Neural cell (in vitro differentiated cells): ENCODE data around the gene MSH3. TPM values are rescaled to one million over a fixed set of nuclear protein-coding genes. Genes with fewer than 3 reads are reported as not detected.

Source experiments
- H2AFZ ChIP-seq: fragments of 200-600, 300-800 bp; sonication (generic), shearing (Covaris generic); 2 replicates; pipeline ENCODE4 v1.6.0; 2014; ENCODE audit warnings: low read depth, mild to moderate bottlenecking, antibody characterized with exemption, low read length, moderate library complexity
- H3F3A ChIP-seq: fragments of 200-600 bp; shearing (Covaris generic); 2 replicates; pipeline ENCODE4 v1.6.1; 2016; ENCODE audit warnings: mild to moderate bottlenecking, moderate library complexity, mixed read lengths, antibody characterized with exemption, low read length; ENCODE audit not compliant: insufficient read depth, poor library complexity, severe bottlenecking
- H3K27ac ChIP-seq: fragments of 200-600, 300-800 bp; sonication (generic), shearing (Covaris generic); 2 replicates; pipeline ENCODE4 v1.5.1; 2014; ENCODE audit warnings: mild to moderate bottlenecking, low read length, moderate library complexity
- H3K27me3 ChIP-seq: fragments of 300-800, 200-600 bp; sonication (generic), shearing (Covaris generic); 2 replicates; pipeline ENCODE4 v1.6.0; 2014; ENCODE audit warnings: mild to moderate bottlenecking, low read depth, low read length, moderate library complexity; ENCODE audit not compliant: insufficient read depth
- H3K36me3 ChIP-seq: fragments of 300-800, 200-600 bp; sonication (generic), shearing (Covaris generic); 2 replicates; pipeline ENCODE4 v1.5.1; 2014; ENCODE audit warnings: mild to moderate bottlenecking, antibody characterized with exemption, low read length, moderate library complexity; ENCODE audit not compliant: insufficient read depth
- H3K4me2 ChIP-seq: fragments of 300-800, 200-600 bp; sonication (generic), shearing (Covaris generic); 2 replicates; pipeline ENCODE4 v1.6.0; 2014; ENCODE audit warnings: mild to moderate bottlenecking, low read length
- H3K4me3 ChIP-seq: fragments of 300-800, 200-600 bp; sonication (generic), shearing (Covaris generic); 2 replicates; pipeline ENCODE4 v1.5.1; 2014; ENCODE audit warnings: mild to moderate bottlenecking, low read length, moderate library complexity
- H3K79me2 ChIP-seq: fragments of 200-600 bp; shearing (Covaris generic); replicated peaks from 2 replicates; pipeline ENCODE4 v1.6.0; 2014; ENCODE audit warnings: mild to moderate bottlenecking, low read length, moderate library complexity; ENCODE audit not compliant: insufficient read depth
- H3K9ac ChIP-seq: fragments of 300-800, 200-600 bp; sonication (generic), shearing (Covaris generic); 2 replicates; pipeline ENCODE4 v1.6.1; 2016; ENCODE audit warnings: mild to moderate bottlenecking, low read length, mixed read lengths
- H3K9me2 ChIP-seq: fragments of 200-600 bp; shearing (Covaris generic); 2 replicates; pipeline ENCODE4 v1.6.1; 2016; ENCODE audit warnings: mild to moderate bottlenecking, low read length, mixed read lengths; ENCODE audit not compliant: insufficient read depth
- H3K9me3 ChIP-seq: fragments of 200-600, 300-800 bp; sonication (generic), shearing (Covaris generic); 2 replicates; pipeline ENCODE4 v1.6.1; 2016; ENCODE audit warnings: mild to moderate bottlenecking, mixed run types, low read length, moderate library complexity, mixed read lengths
- H4K20me1 ChIP-seq: fragments of 200-600 bp; shearing (Covaris generic); 2 replicates; pipeline ENCODE4 v1.6.1; 2016; ENCODE audit warnings: mild to moderate bottlenecking, mixed run types; ENCODE audit not compliant: insufficient read depth
- EP300 ChIP-seq: fragments of 450-650 bp; conservative IDR thresholded peaks from 2 replicates; pipeline ENCODE4 v1.6.1; 2014; ENCODE audit warnings: antibody characterized with exemption, mild to moderate bottlenecking, moderate library complexity; ENCODE audit not compliant: poor library complexity, severe bottlenecking
- EZH2 ChIP-seq: fragments of 200-600, 300-800 bp; shearing (Covaris generic), sonication (generic); IDR thresholded peaks from 2 replicates; pipeline ENCODE4 v1.6.1; 2014; ENCODE audit warnings: antibody characterized with exemption, low read length, borderline replicate concordance, mild to moderate bottlenecking; ENCODE audit not compliant: insufficient read depth, poor library complexity, severe bottlenecking
- MXI1 ChIP-seq: fragments of 450-650 bp; conservative IDR thresholded peaks from 2 replicates; pipeline ENCODE4 v1.6.1; 2014; ENCODE audit warnings: antibody characterized with exemption, mild to moderate bottlenecking; ENCODE audit not compliant: poor library complexity, severe bottlenecking
- POLR2AphosphoS5 ChIP-seq: IDR thresholded peaks from 2 replicates; pipeline ENCODE4 v1.6.1; 2012
- RAD21 ChIP-seq: fragments of 450-650 bp; conservative IDR thresholded peaks from 2 replicates; pipeline ENCODE4 v1.6.1; 2014; ENCODE audit warnings: antibody characterized with exemption, mild to moderate bottlenecking, moderate library complexity
- REST ChIP-seq: IDR thresholded peaks from 2 replicates; pipeline ENCODE4 v1.6.1; 2012; ENCODE audit warnings: borderline replicate concordance
- SMC3 ChIP-seq: fragments of 450-650 bp; conservative IDR thresholded peaks from 2 replicates; pipeline ENCODE4 v1.6.1; 2014; ENCODE audit warnings: antibody characterized with exemption, mild to moderate bottlenecking, moderate library complexity; ENCODE audit not compliant: poor library complexity
- TAF1 ChIP-seq: IDR thresholded peaks from 2 replicates; pipeline ENCODE4 v1.6.1; 2012; ENCODE audit warnings: low read depth
- polyA plus RNA-seq: library from polyadenylated mRNA; depleted of rRNA; stranded (reverse); fragments of >200 nt; gene quantifications from 2 replicates; pipeline ENCODE4 v1.2.3, GENCODE V29; 2014
- TF ChIP-seq, protein P1 (sequence below): fragments of 450-650 bp; IDR thresholded peaks from 2 replicates; pipeline ENCODE4 v1.5.1; 2014; ENCODE audit warnings: antibody characterized with exemption, mild to moderate bottlenecking, moderate library complexity; ENCODE audit not compliant: poor library complexity, severe bottlenecking

Gene MSH3
- polyA plus RNA-seq, 1 donor from 2014 or later = 9.8 TPM

DNA sequence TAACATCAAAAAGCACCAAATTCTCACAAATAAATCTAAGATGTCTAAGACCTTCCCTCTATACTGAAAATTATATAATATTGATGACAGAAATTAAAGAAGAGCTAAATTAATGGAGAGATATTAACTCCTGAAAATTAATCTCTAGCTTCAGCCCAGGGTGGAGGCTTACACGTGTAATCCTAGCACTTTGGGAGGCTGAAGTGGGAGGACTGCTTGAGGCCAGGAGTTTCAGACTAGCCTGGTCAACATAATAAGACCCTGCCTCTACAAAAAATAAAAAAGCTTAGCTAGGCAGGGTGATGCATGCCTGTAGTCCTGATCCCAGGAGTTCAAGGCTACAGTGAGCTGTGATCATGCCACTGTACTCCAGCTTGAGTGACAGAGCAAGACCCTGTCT is 44.8 kb upstream of the MSH3 start:
- H4K20me1 ChIP-seq = no peaks in the 10 kb centered on the region

DNA sequence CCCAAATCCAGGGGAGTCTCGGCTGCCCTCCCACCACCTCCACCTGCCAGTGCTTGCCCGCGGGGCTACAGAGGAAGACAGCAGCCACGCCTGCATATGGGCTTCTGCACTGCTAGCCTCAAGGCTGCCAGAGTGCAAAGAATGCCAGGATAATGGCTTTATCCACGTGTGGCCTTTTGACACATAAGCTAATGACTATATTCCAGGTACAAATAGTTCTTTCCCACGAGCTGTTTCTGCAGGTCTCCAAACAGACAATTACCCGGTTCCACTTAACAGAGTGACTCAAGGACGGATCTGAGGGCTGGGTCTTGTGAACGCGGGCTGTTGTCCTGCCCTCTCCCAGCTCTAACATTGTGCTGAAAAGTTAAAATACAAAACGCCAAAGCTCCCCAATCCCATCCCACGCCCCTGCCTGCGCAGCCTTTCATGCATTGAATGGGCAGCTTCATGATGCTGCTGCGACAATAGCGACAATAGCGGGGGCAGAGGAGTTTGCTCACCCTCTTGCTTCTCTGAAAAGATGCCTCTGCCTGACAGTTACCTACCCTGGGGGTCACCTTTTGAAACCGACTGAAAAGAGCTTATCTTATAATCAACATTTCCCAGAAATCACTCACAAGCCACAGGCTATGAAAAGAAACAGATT is 39.1 kb upstream of the MSH3 start:
- Histone ChIP-seq H3K27ac (no peak overlapping the region), H3K4me3 (no peak overlapping the region), H3K27me3 (no peaks in the 10 kb centered on the region), H3F3A (no peaks in the 10 kb centered on the region), H3K9me3 (no peaks in the 10 kb centered on the region), H2AFZ (no peak overlapping the region), H3K9me2 (no peaks in the 10 kb centered on the region), H3K79me2 (no peaks in the 10 kb centered on the region), H4K20me1 (no peaks in the 10 kb centered on the region), H3K9ac (no peak overlapping the region), H3K36me3 (no peaks in the 10 kb centered on the region), H3K4me2 (no peak overlapping the region)
- TF ChIP-seq EP300 = no peak
- no peak for TF ChIP-seq REST
- TF ChIP-seq, protein P1, sequence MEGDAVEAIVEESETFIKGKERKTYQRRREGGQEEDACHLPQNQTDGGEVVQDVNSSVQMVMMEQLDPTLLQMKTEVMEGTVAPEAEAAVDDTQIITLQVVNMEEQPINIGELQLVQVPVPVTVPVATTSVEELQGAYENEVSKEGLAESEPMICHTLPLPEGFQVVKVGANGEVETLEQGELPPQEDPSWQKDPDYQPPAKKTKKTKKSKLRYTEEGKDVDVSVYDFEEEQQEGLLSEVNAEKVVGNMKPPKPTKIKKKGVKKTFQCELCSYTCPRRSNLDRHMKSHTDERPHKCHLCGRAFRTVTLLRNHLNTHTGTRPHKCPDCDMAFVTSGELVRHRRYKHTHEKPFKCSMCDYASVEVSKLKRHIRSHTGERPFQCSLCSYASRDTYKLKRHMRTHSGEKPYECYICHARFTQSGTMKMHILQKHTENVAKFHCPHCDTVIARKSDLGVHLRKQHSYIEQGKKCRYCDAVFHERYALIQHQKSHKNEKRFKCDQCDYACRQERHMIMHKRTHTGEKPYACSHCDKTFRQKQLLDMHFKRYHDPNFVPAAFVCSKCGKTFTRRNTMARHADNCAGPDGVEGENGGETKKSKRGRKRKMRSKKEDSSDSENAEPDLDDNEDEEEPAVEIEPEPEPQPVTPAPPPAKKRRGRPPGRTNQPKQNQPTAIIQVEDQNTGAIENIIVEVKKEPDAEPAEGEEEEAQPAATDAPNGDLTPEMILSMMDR = no peak
- TF ChIP-seq RAD21 = no peak
- TF ChIP-seq SMC3 = no peak
- no peak for TF ChIP-seq MXI1
- TF ChIP-seq TAF1 = no peak
- no peak for TF ChIP-seq EZH2
- TF ChIP-seq POLR2AphosphoS5 = no peak

More for the DNA sequence above, 44.8 kb upstream of the MSH3 start:
- Histone ChIP-seq H3K36me3 (no peaks in the 10 kb centered on the region), H3K79me2 (no peaks in the 10 kb centered on the region), H2AFZ (no peak overlapping the region), H3K9me2 (no peaks in the 10 kb centered on the region), H3K9ac (no peak overlapping the region), H3K4me2 (no peak overlapping the region), H3K9me3 (no peaks in the 10 kb centered on the region), H3K4me3 (no peak overlapping the region), H3F3A (no peaks in the 10 kb centered on the region), H3K27me3 (no peaks in the 10 kb centered on the region), H3K27ac (no peak overlapping the region)
- no peak for TF ChIP-seq TAF1

GRCh38 chr5:80618438-80618837 is 36.0 kb upstream of the MSH3 start:
- no peak for TF ChIP-seq TAF1
- no peak for TF ChIP-seq SMC3
- TF ChIP-seq, protein P1 = no peak
- no peak for TF ChIP-seq EP300
- TF ChIP-seq POLR2AphosphoS5 = no peak
- no peak for TF ChIP-seq EZH2
- no peak for TF ChIP-seq MXI1
- no peak for TF ChIP-seq RAD21
- TF ChIP-seq REST = no peak
- H3K36me3 ChIP-seq = no peaks in the 10 kb centered on the region
- no peak overlapping the region for H3K9ac ChIP-seq
- no peaks in the 10 kb centered on the region for H4K20me1 ChIP-seq
- no peak overlapping the region for H3K27ac ChIP-seq
- no peaks in the 10 kb centered on the region for H3K79me2 ChIP-seq
- H3K27me3 ChIP-seq = no peaks in the 10 kb centered on the region
- H3F3A ChIP-seq = no peaks in the 10 kb centered on the region
- H2AFZ ChIP-seq = no peak overlapping the region
- no peaks in the 10 kb centered on the region for H3K9me3 ChIP-seq
- no peak overlapping the region for H3K4me3 ChIP-seq
- no peaks in the 10 kb centered on the region for H3K9me2 ChIP-seq
- H3K4me2 ChIP-seq = no peak overlapping the region
